WTC11 (cell line): ENCODE data around the gene SLC28A1. TPM values are rescaled to one million over a fixed set of nuclear protein-coding genes. Genes with fewer than 3 reads are reported as not detected.

Experiments used
- ATAC-seq: fragments of 200-7000 bp; cut with Tn5 transposase; 2 replicates; pipeline ENCODE4 v1.10.0; 2021; ENCODE audit warnings: mild to moderate bottlenecking, moderate library complexity
- CTCF ChIA-PET: fragments of 300-600 bp; sonication (Branson Sonifier 250); formaldehyde crosslinking; loops from one replicate; lab custom pipeline; 2021; ENCODE audit warnings: antibody characterized with exemption; lab: Charles Lee
- POLR2A ChIA-PET: fragments of 350-600 bp; sonication (Branson Sonifier 250); formaldehyde crosslinking; loops from one replicate; lab custom pipeline; 2021; ENCODE audit warnings: antibody characterized with exemption; lab: Charles Lee
- DNase-seq: peaks from one replicate; pipeline ENCODE4 v3.0.0; 2021; ENCODE audit warnings: low spot score
- H3K27ac Mint-ChIP-seq: 2 replicates; pipeline ENCODE4 v1.8.0; 2021; ENCODE audit warnings: mixed read lengths
- H3K27me3 Mint-ChIP-seq: 2 replicates; pipeline ENCODE4 v1.8.0; 2021; ENCODE audit warnings: low read depth, mild to moderate bottlenecking, moderate library complexity, mixed read lengths
- H3K36me3 Mint-ChIP-seq: 2 replicates; pipeline ENCODE4 v1.8.0; 2021; ENCODE audit warnings: mixed read lengths
- H3K4me1 Mint-ChIP-seq: 2 replicates; pipeline ENCODE4 v1.8.0; 2022; ENCODE audit warnings: mixed read lengths
- H3K4me3 Mint-ChIP-seq: 2 replicates; pipeline ENCODE4 v1.8.0; 2021; ENCODE audit warnings: mild to moderate bottlenecking, moderate library complexity, mixed read lengths
- H3K9me3 Mint-ChIP-seq: 2 replicates; pipeline ENCODE4 v1.8.0; 2021; ENCODE audit warnings: mixed read lengths
- ARID4B ChIP-seq: sonication (generic); formaldehyde crosslinking; IDR thresholded peaks from 2 replicates; pipeline ENCODE4 v1.8.0; 2023; ENCODE audit warnings: missing genetic modification reagents, mild to moderate bottlenecking, borderline replicate concordance
- FOXP1 ChIP-seq: sonication (generic); formaldehyde crosslinking; IDR thresholded peaks from 2 replicates; pipeline ENCODE4 v1.8.0; 2022; ENCODE audit warnings: missing genetic modification reagents, mild to moderate bottlenecking, moderate library complexity, borderline replicate concordance
- GTF2I ChIP-seq: fragments of 250-450 bp; sonication (Bioruptor Pico); conservative IDR thresholded peaks from 2 replicates; pipeline ENCODE4 v1.4.0; 2021; ENCODE audit warnings: mild to moderate bottlenecking
- JAZF1 ChIP-seq: fragments of 250-450 bp; sonication (Bioruptor Pico); IDR thresholded peaks from 2 replicates; pipeline ENCODE4 v1.9.0; 2021; ENCODE audit warnings: moderate library complexity, mild to moderate bottlenecking, inconsistent platforms
- NFATC4 ChIP-seq: fragments of 250-450 bp; sonication (Bioruptor Pico); IDR thresholded peaks from 2 replicates; pipeline ENCODE4 v1.9.0; 2021; ENCODE audit warnings: mild to moderate bottlenecking
- NFE2L1 ChIP-seq: sonication (generic); formaldehyde crosslinking; IDR thresholded peaks from 2 replicates; pipeline ENCODE4 v1.8.1; 2023; ENCODE audit warnings: missing genetic modification reagents
- NFYB ChIP-seq: sonication (generic); formaldehyde crosslinking; conservative IDR thresholded peaks from 2 replicates; pipeline ENCODE4 v1.8.0; 2022; ENCODE audit warnings: low read depth, missing genetic modification reagents
- NR3C1 ChIP-seq: sonication (generic); formaldehyde crosslinking; conservative IDR thresholded peaks from 2 replicates; pipeline ENCODE4 v1.8.1; 2023; ENCODE audit warnings: low read depth, mild to moderate bottlenecking, missing genetic modification reagents
- RORB ChIP-seq: fragments of 250-450 bp; sonication (Bioruptor Pico); IDR thresholded peaks from 2 replicates; pipeline ENCODE4 v1.9.0; 2021; ENCODE audit warnings: mild to moderate bottlenecking
- SMAD3 ChIP-seq: sonication (generic); formaldehyde crosslinking; IDR thresholded peaks from 2 replicates; pipeline ENCODE4 v1.8.0; 2022; ENCODE audit warnings: missing genetic modification reagents, mild to moderate bottlenecking, borderline replicate concordance
- SP1 ChIP-seq: sonication (generic); formaldehyde crosslinking; conservative IDR thresholded peaks from 2 replicates; pipeline ENCODE4 v1.8.1; 2022; ENCODE audit warnings: missing genetic modification reagents
- TCF7 ChIP-seq: sonication (generic); formaldehyde crosslinking; IDR thresholded peaks from 2 replicates; pipeline ENCODE4 v1.8.0; 2022; ENCODE audit warnings: mild to moderate bottlenecking, low read depth, missing genetic modification reagents, moderate library complexity
- ZNF232 ChIP-seq: sonication (generic); formaldehyde crosslinking; IDR thresholded peaks from 2 replicates; pipeline ENCODE4 v1.8.0; 2022; ENCODE audit warnings: mild to moderate bottlenecking, missing genetic modification reagents
- ZNF423 ChIP-seq: fragments of 250-450 bp; sonication (Bioruptor Pico); IDR thresholded peaks from 2 replicates; pipeline ENCODE4 v2.1.2; 2022; ENCODE audit warnings: mild to moderate bottlenecking, moderate library complexity
- total RNA-seq: library from RNA; stranded (reverse); gene quantifications from 3 replicates; pipeline ENCODE4 v1.2.3, GENCODE V29; 2021
- TF ChIP-seq, protein P1 (sequence below): sonication (generic); formaldehyde crosslinking; IDR thresholded peaks from 2 replicates; pipeline ENCODE4 v1.8.1; 2023; ENCODE audit warnings: mild to moderate bottlenecking, missing genetic modification reagents
- TF ChIP-seq, protein P2 (sequence below): sonication (generic); formaldehyde crosslinking; IDR thresholded peaks from 2 replicates; pipeline ENCODE4 v1.8.1; 2023; ENCODE audit warnings: mild to moderate bottlenecking, missing genetic modification reagents, moderate library complexity
- TF ChIP-seq, protein P3 (sequence below): fragments of 250-450 bp; sonication (Bioruptor Pico); IDR thresholded peaks from 2 replicates; pipeline ENCODE4 v1.9.0; 2021; ENCODE audit warnings: moderate library complexity, mild to moderate bottlenecking, inconsistent platforms, borderline replicate concordance
- TF ChIP-seq, protein P4 (sequence below): sonication (generic); formaldehyde crosslinking; IDR thresholded peaks from 2 replicates; pipeline ENCODE4 v1.8.1; 2022; ENCODE audit warnings: low read depth, missing genetic modification reagents, borderline replicate concordance
- TF ChIP-seq, protein P5 (sequence below): fragments of 250-450 bp; sonication (Bioruptor Pico); IDR thresholded peaks from 2 replicates; pipeline ENCODE4 v1.9.0; 2021; ENCODE audit warnings: mild to moderate bottlenecking
- TF ChIP-seq, protein P6 (sequence below): fragments of 250-450 bp; sonication (Bioruptor Pico); IDR thresholded peaks from 2 replicates; pipeline ENCODE4 v1.8.0; 2021; ENCODE audit warnings: mild to moderate bottlenecking
- TF ChIP-seq, protein P7 (sequence below): sonication (generic); formaldehyde crosslinking; IDR thresholded peaks from 2 replicates; pipeline ENCODE4 v1.8.1; 2022; ENCODE audit warnings: mild to moderate bottlenecking, missing genetic modification reagents, moderate library complexity, borderline replicate concordance

Gene SLC28A1
- total RNA-seq, 1 experiment from 2014 or later = not detected

DNA sequence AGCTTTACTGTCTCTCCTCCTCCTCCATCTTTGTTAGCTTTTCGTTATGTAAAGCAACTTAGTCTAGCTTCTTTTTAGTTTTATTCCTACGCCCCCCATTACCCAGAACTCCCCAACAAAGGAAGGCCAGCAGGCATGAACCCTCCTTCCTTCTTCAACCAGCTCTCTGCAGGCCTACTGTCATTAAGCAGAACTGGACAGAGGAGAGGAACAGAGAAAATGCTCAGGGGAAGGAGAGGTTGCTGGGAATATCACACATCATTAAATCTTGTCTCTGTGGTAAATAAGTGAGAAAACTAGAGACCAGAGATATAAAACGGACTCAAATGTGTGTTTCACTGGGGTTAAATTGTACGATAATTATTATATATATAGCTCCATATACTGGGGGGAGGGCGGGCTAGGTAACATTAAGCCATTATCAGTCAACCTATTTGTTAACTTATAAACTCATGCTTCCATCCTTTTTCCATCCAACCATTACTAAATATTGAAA, 19.3 kb upstream of the SLC28A1 start (continued):
- TF ChIP-seq, protein P1, sequence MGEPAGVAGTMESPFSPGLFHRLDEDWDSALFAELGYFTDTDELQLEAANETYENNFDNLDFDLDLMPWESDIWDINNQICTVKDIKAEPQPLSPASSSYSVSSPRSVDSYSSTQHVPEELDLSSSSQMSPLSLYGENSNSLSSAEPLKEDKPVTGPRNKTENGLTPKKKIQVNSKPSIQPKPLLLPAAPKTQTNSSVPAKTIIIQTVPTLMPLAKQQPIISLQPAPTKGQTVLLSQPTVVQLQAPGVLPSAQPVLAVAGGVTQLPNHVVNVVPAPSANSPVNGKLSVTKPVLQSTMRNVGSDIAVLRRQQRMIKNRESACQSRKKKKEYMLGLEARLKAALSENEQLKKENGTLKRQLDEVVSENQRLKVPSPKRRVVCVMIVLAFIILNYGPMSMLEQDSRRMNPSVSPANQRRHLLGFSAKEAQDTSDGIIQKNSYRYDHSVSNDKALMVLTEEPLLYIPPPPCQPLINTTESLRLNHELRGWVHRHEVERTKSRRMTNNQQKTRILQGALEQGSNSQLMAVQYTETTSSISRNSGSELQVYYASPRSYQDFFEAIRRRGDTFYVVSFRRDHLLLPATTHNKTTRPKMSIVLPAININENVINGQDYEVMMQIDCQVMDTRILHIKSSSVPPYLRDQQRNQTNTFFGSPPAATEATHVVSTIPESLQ (CRISPR knock-in tag) = no peak
- TF ChIP-seq ZNF423 (CRISPR knock-in tag) (no peak), NFE2L1 (CRISPR knock-in tag) (no peak), JAZF1 (CRISPR knock-in tag) (no peak), SP1 (CRISPR knock-in tag) (no peak), ARID4B (CRISPR knock-in tag) (no peak), NFATC4 (CRISPR knock-in tag) (no peak), SMAD3 (CRISPR knock-in tag) (no peak), NFYB (no peak), ZNF232 (CRISPR knock-in tag) (no peak)
- TF ChIP-seq, protein P2, sequence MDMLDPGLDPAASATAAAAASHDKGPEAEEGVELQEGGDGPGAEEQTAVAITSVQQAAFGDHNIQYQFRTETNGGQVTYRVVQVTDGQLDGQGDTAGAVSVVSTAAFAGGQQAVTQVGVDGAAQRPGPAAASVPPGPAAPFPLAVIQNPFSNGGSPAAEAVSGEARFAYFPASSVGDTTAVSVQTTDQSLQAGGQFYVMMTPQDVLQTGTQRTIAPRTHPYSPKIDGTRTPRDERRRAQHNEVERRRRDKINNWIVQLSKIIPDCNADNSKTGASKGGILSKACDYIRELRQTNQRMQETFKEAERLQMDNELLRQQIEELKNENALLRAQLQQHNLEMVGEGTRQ (CRISPR knock-in tag) = no peak
- TF ChIP-seq, protein P3, sequence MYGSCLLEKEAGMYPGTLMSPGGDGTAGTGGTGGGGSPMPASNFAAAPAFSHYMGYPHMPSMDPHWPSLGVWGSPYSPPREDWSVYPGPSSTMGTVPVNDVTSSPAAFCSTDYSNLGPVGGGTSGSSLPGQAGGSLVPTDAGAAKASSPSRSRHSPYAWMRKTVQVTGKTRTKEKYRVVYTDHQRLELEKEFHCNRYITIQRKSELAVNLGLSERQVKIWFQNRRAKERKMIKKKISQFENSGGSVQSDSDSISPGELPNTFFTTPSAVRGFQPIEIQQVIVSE (CRISPR knock-in tag) = no peak
- TF ChIP-seq, protein P4, sequence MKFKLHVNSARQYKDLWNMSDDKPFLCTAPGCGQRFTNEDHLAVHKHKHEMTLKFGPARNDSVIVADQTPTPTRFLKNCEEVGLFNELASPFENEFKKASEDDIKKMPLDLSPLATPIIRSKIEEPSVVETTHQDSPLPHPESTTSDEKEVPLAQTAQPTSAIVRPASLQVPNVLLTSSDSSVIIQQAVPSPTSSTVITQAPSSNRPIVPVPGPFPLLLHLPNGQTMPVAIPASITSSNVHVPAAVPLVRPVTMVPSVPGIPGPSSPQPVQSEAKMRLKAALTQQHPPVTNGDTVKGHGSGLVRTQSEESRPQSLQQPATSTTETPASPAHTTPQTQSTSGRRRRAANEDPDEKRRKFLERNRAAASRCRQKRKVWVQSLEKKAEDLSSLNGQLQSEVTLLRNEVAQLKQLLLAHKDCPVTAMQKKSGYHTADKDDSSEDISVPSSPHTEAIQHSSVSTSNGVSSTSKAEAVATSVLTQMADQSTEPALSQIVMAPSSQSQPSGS (CRISPR knock-in tag) = no peak

- H3K9me3 Mint-ChIP-seq = no peaks in the 10 kb centered on the region
- no peak for ATAC-seq
- no peaks in the 10 kb centered on the region for H3K4me1 Mint-ChIP-seq
- no peak overlapping the region for H3K4me3 Mint-ChIP-seq
- POLR2A ChIA-PET = no interaction called here
- no peak for DNase-seq
- no peak overlapping the region; the same call in 1 of the 2 replicates for H3K27ac Mint-ChIP-seq
- peaks cover 3% of the 10 kb centered on the region; the same call in 1 of the 2 replicates for H3K36me3 Mint-ChIP-seq
- H3K27me3 Mint-ChIP-seq = no peaks in the 10 kb centered on the region
- CTCF ChIA-PET = interaction anchor here (1.1 to 2.6 kb wide), 2 partner anchors 10 to 210 kb away, joined by 4 to 18 read pairs; partner anchors contain the start of gene NMB
- TF ChIP-seq GTF2I = no peak
- TF ChIP-seq, protein P5, sequence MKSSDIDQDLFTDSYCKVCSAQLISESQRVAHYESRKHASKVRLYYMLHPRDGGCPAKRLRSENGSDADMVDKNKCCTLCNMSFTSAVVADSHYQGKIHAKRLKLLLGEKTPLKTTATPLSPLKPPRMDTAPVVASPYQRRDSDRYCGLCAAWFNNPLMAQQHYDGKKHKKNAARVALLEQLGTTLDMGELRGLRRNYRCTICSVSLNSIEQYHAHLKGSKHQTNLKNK = no peak
- TF ChIP-seq, protein P6, sequence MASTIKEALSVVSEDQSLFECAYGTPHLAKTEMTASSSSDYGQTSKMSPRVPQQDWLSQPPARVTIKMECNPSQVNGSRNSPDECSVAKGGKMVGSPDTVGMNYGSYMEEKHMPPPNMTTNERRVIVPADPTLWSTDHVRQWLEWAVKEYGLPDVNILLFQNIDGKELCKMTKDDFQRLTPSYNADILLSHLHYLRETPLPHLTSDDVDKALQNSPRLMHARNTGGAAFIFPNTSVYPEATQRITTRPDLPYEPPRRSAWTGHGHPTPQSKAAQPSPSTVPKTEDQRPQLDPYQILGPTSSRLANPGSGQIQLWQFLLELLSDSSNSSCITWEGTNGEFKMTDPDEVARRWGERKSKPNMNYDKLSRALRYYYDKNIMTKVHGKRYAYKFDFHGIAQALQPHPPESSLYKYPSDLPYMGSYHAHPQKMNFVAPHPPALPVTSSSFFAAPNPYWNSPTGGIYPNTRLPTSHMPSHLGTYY (CRISPR knock-in tag) = no peak
- no peak for TF ChIP-seq RORB
- no peak for TF ChIP-seq NR3C1
- TF ChIP-seq ZNF423 (CRISPR knock-in tag) = no peak
- TF ChIP-seq, protein P2 (CRISPR knock-in tag) = no peak
- no peak for TF ChIP-seq FOXP1
- TF ChIP-seq, protein P7, sequence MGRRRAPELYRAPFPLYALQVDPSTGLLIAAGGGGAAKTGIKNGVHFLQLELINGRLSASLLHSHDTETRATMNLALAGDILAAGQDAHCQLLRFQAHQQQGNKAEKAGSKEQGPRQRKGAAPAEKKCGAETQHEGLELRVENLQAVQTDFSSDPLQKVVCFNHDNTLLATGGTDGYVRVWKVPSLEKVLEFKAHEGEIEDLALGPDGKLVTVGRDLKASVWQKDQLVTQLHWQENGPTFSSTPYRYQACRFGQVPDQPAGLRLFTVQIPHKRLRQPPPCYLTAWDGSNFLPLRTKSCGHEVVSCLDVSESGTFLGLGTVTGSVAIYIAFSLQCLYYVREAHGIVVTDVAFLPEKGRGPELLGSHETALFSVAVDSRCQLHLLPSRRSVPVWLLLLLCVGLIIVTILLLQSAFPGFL (CRISPR knock-in tag) = no peak
- no peak for TF ChIP-seq TCF7 (CRISPR knock-in tag)
Measured at GRCh38 chr15:84868037-84868880, 16.2 kb upstream of the SLC28A1 start.
